DMS 273 (cell line): ENCODE measurements around the gene DDI2.
A peak's percentile ranks its signal among the peaks of the same experiment; 100 is the strongest.
"Not testable (repeated sequence)": the region's sequence is repeated elsewhere in the genome, so short reads cannot be mapped to it uniquely, and the experiment has no call there.

Experiments
- DNase-seq: peaks from one replicate; lab custom pipeline; 2025; ENCODE audit not compliant: unreplicated experiment; lab: John Stamatoyannopoulos, UW

DDI2 gene

DNA sequence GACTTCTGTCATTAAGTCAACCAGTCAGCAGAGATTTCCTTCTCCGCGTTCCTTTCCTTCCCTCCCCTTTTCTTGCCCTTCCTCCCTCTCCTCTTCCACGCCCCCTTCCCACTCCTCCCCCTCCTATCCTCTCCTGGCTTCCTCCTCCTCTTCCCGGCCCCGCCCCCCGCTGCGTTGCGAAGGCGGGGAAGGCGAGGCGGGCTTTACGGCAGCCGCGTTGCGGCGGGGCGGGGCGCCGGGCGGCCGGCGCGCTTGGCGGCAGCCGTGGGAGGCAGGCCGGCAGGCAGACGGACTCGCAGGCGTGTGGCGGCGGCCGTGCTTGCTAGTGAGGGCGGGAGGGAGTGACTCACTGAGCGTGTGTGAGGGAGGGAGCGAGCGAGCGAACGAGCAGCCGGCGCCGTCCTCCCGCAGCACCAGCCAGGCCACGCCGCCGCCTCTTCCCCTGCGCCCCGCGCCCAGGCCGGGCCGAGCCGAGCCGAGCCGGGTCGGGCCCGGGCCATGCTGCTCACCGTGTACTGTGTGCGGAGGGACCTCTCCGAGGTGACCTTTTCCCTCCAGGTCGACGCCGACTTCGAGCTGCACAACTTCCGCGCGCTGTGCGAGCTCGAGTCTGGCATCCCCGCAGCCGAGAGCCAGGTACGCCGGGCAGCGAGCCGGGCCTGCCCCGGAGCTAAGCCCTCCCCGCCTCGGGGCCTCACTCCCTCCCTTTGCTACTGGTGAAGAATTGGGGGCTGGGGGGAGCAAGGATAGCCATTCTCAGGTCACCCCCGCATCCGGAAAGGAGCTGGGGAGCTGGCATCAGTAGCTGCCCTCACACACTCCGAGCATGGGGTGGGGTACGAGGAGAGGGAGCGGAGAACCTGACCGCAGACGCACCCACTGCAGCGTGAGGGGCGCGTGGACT is at the start of gene DDI2:
DDI2 (plus strand) TSS at position 286 of the 904 bp plus-strand sequence; CDS start at position 499, 213 bp downstream.
- peak; percentile 99 for DNase-seq

DNA sequence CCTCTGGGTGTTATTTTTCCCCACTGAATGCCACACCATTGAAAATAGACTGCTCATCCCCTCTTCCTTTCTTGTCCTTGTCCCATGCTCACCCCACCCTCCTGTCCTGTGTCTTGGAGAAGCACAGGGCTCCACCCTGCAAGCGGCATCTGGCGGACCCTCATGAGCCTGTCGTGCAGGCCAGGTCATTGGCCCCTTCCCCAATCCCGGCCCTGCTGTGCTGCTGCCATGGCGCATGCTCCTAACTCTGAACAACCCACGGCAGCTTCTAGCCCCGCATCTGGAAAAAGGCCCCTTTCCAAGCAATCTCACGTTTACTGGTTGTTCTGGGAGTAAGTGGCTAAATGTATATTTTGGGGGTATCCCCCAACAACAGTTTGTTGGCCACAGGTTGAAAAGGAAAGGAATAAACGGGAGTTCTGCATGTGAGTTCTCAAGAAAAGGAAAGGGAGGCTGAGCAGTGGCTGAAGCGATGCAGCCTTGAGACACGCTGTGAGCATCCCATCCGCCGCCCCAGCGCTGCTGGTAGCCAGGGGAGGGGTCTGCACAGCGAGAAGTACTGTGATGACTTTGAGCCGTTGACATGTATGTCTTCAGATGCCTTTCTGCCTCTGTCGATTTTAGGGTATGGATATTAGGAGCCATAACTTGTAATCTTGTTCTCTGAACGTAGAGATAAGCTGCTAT is 48.7 kb upstream of the DDI2 start:
- no peak for DNase-seq

DNA sequence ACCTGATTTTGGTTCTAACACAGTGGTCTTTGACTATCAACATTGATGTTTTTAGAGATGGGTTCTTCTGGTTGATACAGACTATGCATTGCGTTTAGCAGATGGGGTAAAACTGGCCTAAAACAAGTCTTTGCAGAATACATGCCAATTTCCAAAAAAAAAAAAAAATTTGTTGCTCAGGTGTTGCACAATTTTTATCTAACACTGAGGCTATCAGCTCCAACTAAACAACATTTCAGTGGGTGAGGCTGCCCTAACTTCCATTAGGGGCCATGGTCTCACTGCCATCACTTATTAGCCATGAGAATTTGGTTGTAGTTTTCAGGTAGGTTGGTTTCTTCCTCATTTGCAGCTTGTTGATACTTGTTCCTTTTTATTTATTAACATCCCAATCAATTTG is 46.4 kb upstream of the DDI2 start:
- no peak for DNase-seq

DNA sequence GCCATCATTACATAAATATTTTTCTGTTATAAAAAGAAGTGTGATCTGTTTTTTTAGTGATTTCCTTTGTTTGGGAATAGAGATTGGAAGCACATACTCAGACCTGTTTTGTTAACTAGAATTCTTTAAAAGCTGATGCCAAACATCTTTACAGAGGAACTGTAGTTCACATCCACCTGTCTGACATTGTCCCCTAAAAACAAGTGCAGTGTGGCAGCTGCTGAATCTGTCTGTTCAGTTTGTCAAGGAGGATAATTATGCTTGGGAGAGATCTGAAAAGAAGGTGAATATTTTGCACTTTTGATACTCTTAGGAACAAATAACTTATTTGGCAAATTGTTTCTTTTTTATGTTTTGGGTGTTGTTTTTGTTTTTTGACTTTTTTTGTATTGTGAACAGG is 46.0 kb upstream of the DDI2 start:
- no peak for DNase-seq

DNA sequence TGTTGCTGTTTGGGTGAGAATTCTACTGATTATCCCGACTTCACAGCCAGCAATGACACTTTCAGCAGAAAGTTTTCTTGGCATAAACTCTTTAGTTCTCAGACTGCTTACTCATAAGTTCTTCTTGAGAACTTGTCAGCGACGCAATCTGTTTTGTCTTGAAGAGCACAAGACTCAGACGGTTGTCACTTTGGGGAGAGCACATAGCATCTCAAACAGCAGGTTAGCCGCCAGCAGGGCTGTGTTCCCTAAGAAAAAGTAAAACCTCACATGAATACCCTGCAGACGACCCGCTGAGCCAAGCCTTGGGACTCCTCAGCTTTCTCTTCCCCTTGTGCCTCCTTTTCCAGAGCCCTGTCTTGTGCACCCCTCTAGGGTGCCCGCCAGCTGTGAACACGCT is 43.8 kb upstream of the DDI2 start:
- no peak for DNase-seq

DNA sequence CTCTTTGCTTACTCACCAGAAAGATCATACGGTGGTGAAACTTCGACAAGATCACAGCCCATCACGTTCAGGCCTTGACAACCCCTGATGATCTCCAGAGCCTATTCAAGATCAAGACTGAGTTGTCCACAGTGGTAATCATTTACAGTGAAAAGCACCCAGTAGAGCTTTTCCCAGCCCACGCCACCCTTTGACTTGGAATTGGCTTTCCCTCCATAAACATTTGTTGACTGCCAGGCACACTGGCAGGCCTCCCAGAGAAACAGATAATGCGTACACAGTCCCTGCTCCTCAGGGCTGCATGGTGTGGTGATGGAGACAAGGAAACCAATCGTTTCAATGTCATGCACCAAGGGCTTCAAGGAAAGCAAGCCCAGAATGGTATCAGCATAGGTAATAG is 42.5 kb upstream of the DDI2 start:
- DNase-seq: no peak

DNA sequence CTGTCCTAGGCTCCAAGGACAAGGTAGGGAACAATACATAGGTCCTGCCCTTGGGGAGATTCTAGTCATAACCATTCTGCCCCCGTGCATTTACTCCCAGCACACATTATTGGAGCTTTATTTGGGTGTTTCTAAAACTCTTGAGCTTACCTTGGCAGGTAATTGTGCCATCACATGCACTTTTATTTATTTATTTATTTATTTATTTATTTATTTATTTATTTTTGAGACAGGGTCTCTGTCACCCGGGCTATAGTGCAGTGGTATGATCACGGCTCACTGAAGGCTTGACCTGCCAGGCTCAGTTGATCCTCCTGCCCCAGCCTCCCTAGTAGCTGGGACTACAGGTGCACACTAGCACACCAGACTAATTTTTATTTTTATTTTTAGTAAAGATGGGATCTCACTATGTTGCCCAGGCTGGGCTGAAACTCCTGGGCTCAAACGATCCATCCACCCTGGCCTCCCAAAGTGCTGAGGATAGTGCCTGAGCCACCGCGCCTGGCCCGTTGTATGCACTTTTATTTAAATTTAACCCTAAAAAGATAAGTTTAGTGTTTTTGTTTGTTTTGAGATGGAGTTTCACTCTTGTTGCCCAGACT is 41.6 kb upstream of the DDI2 start:
- no peak for DNase-seq

DNA sequence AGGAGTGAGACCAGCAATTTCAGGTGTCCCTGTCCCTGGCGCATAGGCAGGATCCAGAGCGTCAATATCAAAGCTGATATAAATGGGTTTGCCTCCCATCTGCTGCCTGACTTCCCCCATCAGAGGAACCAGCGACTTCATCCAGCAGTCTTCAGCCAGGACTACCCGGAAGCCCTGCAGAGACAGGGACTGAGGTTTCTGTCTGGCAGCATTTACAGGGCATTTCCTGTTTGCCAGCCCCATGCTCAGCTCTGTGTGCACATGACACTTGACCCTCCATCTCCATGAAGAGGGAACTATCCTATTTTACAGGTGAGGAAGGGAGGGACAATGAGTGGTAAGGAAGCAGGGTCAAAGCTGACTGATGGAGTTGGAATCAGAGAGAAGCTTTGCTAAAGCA is 39.6 kb upstream of the DDI2 start:
- DNase-seq: no peak

DNA sequence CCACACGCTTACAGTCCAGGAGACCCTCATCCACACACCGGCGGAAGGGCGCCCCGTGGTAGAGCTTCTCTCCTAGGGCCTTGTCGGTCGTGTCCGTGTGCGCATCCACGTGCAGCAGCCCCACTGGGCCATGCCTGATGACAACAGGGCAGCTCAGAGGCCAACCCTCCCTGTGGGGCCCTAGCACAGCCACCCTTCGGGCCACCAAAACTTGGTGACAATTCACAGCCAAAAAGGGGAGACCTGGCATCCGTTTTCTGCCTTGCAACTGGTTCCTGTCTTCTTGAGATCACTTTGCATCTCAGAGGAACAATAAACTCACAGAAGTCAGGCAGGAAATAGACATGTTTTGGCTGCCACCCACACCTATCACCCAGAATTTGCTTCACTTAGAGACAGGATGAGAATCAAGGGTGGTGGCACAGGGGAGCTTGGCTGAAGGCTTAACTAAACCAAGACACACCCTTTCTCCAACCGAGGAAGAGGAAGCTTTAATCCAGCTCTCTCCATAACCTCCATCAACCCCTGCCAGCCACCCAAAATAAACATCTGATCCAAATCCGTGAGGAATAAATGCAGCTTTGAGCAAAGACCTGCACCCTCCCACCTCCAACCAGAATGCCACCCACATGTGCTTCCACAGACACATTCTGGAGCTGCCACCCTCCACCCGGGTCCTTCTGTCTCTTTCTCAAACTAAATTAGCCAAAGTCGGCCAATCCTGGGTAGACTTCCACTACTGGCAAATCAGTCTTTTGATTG is 38.2 kb upstream of the DDI2 start:
- DNase-seq: no peak

DNA sequence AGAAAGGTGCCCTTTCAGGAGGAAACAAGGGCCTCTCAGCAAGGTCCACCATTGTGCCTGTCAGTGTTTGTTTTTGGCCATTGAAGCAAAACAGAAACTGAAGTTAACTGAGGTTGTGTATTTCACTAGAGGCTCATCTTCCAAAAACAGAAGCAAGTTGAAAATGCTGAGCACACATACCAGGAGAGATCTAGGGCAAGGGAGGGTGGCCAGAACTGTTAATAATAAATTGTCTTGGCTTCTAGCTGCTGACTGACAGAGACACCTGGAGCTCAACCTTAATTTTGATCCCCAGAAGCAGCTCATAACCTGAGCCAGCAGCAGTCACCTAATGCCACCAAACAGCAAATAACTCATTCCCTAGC is 37.6 kb upstream of the DDI2 start:
- no peak for DNase-seq

DNA sequence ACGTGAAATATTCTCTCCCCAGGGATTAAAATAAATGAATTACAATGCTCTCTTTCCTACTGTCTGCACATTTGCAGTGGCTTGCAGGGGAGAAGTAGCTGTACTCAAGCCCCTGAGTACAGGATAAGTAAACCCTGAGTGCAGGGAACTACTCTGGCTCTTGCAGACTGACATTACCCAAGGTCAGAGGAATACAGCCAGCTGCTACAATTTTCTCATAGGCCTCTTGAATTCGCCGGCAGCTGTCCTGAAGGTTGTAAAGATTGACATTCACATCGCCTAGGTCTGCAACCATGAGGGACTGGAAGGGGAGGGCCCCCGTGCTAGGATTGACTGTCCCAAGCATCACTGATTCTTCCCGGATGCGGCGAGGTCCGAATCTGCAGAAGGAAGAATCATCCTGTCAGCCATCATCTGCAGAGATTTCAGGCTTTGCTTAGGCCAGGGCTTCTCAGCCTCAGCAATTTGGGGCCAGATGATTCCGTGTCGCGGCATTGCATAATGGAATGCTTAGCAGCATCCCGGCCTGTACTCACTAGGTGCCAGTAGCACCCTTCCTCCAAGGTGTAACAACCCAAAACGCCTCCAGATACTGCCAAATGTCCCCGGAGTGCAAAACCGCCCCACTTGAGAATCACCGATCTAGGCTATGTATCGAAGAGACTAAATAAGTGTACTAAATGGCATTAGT is 34.1 kb upstream of the DDI2 start:
- DNase-seq: no peak

DNA sequence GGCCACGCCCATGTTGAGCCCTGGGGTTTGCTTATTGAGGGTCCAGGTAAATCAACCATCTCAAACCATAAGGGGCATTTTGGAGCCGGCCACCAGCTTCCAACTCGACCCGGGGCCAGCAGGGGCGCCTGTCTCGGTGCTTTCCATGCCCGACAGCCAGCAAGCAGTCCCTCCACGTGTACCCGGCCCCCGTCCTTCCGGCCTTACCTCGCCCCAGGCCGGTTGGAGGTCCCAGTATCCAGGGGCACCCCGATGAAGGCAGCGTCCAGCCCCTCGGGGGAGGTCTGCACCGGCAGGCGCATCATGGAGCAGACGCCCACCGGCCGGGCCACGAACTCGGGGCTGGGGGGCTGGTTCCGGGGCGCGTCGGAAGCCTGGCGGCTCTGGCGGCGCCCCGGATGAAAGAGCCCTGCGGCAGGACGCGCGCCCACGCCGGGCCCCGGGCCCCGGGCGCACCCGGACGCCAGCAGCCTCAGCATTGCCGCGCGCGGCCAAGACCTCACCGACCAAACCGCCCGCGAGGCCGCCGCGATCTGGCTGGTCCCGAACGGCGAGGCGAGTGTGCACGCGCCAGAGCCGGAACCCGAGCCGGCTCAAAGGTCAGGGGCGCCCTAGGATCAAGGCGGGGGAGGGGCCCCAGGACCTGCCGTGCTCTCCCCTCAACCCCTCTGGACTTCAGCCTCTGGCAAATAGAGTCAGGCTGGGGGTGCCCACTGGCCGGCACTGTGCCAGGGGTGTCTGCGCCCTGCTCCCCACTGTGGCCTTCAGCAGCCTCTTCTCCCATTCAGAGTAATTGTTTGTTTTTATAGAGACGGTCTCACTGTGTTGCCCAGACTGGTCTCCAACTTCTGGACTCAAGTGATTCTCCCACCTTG is 32.5 kb upstream of the DDI2 start, which contains the start of gene AGMAT:
AGMAT (minus strand) TSS at position 563 of the 875 bp plus-strand sequence; CDS start at position 479, 84 bp downstream.
- peak; percentile 80 for DNase-seq

DNA sequence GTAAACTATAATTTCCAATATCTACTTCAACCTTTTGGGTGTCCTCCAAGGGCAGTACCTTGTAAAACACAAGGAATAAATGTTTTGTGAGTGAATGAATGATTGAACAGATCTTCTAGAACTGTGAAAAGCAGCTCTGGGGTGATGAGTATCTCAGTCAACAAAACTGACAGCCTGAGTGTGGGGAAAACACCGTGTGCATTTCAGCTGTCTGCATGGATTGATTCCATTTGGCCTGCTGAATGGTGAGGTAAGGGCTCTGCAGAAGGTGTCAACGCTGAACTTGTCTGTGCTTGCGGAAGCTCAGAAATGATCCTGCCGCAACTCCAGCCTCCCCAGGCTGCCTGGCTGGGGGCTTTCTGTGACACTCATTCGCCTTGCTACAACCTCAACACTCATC is 25.0 kb upstream of the DDI2 start:
- DNase-seq: peak; percentile 26

DNA sequence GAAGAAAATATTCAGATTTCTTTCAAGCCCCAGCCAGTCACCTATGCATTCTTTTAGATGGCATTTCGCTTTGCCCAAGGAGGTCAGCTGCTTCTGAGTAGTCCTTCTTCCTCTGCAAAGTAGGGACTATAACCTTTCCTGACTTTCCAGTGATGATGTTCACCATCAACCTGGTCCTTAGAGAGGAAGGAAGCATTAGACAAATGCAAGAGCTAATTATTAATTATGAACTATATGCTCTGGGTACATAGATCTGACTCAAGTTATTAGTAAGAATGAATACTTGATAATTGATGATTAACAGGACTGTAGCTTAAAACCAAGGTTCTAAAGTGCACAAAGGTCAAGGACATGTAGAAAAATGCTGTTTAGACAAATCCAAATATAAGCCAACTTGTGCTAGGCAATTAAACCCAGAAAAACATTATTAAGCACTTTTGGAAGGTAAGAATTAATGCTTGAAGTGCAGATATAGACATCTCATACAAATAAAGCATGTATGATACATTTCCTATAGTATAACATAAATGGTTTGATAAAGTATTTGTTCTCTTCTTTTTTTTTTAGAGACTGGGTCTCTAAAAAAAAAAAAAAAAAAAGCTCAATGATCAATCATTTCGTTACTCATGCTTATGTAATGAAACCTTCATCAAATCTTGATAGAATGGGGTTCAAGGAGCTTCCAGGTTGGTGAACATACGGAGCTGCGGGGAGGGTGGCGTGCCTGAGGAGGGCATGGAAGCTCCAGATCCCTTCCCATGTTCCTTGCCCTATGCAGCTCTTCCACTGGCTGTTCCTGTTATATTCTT is 21.2 kb upstream of the DDI2 start:
- no peak for DNase-seq

DNA sequence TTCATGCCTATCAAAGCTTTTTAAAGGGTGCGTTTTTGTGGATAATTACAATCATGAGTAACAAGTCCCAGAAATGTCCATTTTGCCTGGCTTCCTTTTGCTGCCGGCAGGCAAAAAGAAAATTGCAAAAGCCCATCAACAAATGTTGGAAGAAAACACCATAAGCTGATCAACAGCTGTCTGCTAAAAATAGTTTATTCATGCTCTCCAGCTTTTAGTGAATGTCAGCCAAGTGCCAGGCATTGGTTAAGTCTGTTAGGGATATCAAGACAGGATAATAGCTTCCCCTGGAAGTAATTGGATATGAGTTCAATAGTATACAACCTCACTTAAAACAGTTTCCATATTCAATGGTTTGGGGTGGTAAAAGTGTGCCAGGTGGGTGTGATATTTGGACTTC is 18.8 kb upstream of the DDI2 start:
- peak; percentile 76 for DNase-seq

DNA sequence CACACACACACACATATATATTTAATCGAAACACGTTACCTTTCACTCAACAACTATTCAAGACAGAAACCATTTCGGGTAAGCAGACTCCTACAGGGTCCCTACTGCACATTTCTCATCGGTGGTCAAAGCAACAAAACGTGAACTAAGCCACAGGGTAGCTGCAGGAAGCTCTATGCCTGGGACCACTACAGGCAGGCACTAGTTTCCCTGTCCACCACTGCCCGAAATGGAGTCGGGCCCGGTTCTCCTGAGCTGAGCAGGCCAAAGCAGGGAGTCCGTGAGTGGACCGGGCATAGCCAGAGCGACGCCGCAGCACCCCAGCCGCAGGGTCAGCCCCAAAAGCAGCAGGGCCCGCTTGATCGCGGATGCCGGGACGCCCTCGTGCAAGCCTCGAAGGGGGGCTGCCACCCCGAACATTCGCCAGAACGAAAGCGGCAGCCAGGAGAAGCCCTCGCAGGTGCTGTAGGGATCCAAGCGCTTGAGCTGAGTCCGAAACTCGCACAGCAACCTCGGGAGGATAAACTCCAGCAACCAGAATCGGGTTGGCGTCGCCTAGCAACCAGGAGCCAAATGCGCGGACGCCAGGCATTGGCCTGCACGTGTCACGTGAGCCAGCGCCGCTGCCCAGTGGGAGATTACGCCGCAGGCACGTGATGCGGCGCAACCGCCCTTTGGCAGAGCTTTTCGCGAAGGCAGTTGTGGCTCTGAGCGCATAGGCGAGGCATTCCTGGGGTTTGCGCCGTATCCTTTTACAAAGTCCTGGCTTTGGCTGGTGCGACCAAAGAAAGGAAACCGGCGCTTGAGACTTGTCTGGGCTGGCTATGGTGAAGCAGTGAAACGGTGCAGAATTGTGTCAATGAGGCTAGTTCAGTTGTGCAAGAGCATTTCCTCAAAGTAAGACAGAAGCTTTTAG is 13.9 kb upstream of the DDI2 start:
- peak; percentile 99 for DNase-seq

DNA sequence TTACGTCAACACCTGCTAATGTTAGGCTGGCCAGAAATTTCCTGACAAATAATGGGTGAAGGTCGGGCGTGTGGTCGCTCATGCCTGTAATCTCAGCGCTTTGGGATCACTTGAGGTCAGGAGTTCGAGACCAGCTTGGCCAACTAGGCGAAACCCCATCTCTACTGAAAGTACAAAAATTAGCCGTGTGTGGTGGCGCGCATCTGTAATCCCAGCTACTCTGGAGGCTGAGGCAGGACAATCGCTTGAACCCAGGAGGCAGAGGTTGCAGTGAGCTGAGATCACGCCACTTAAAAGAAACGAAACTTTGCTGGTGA is 13.3 kb upstream of the DDI2 start:
- not testable (repeated sequence) for DNase-seq

DNA sequence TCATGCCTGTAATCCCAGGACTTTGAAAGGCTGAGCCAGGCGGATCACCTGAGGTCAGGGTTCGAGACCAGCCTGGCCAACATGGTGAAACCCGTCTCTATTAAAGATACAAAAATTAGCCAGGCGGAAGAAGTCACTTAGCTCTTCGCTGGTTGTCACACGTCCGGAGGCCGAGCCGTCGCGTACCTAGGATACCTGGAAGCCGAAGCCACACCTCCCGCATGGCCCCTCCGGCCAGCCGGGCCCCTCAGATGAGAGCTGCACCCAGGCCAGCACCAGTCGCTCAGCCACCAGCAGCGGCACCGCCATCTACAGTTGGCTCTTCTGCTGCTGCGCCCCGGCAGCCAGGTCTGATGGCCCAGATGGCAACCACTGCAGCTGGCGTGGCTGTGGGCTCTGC is 12.9 kb upstream of the DDI2 start:
- not testable (repeated sequence) for DNase-seq
